GM12878 (cell line): ENCODE measurements around the gene OSBPL10.

Experiments used
- CREM ChIP-seq: IDR thresholded peaks from 2 replicates; pipeline ENCODE4 v1.6.1; 2014; ENCODE audit warnings: antibody characterized with exemption, low read depth
- ESRRA ChIP-seq: IDR thresholded peaks from 2 replicates; pipeline ENCODE4 v1.6.1; 2012; ENCODE audit warnings: mild to moderate bottlenecking, low read length, improper control_type of control experiment
- POLR2AphosphoS5 ChIP-seq: IDR thresholded peaks from 2 replicates; pipeline ENCODE4 v1.6.1; 2011; ENCODE audit warnings: mild to moderate bottlenecking, low read length, inconsistent platforms
- RAD21 ChIP-seq: IDR thresholded peaks from 2 replicates; pipeline ENCODE4 v1.6.1; 2011; ENCODE audit warnings: mild to moderate bottlenecking, low read depth, low read length, moderate library complexity; ENCODE audit not compliant: insufficient read depth
- RAD51 ChIP-seq: fragments of 450-650 bp; IDR thresholded peaks from 2 replicates; pipeline ENCODE4 v1.6.1; 2016; ENCODE audit warnings: moderate library complexity, mild to moderate bottlenecking, inconsistent platforms
- SREBF2 ChIP-seq: IDR thresholded peaks from 2 replicates; pipeline ENCODE4 v1.6.1; 2012; ENCODE audit warnings: mild to moderate bottlenecking, low read length
- TF ChIP-seq, protein P1 (sequence below): fragments of 450-650 bp; IDR thresholded peaks from 2 replicates; pipeline ENCODE4 v1.6.1; 2017; ENCODE audit warnings: mild to moderate bottlenecking

DNA sequence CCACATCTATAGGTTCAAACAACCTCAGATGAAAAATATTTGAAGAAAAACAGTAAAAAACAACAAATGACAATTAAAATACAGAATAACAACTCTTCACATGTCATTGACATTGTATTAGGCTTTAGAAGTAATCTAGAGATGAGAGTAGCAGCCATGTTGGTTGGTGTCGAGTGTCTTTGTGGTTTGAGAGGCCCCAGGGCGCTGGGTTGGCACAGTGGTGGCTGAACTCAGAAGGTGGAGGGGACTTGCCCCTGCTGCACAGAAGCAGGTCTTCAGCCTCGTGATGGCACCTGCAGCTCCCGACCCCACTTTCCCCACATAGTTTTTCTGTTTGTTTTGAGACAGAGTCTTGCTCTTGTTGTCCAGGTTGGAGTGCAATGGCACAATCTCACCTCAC lies 187.2 kb downstream of the OSBPL10 start:
- no peak for TF ChIP-seq SREBF2
- TF ChIP-seq, protein P1, sequence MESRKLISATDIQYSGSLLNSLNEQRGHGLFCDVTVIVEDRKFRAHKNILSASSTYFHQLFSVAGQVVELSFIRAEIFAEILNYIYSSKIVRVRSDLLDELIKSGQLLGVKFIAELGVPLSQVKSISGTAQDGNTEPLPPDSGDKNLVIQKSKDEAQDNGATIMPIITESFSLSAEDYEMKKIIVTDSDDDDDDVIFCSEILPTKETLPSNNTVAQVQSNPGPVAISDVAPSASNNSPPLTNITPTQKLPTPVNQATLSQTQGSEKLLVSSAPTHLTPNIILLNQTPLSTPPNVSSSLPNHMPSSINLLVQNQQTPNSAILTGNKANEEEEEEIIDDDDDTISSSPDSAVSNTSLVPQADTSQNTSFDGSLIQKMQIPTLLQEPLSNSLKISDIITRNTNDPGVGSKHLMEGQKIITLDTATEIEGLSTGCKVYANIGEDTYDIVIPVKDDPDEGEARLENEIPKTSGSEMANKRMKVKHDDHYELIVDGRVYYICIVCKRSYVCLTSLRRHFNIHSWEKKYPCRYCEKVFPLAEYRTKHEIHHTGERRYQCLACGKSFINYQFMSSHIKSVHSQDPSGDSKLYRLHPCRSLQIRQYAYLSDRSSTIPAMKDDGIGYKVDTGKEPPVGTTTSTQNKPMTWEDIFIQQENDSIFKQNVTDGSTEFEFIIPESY, result no peak
- TF ChIP-seq CREM, result no peak
- no peak for TF ChIP-seq RAD21
- TF ChIP-seq ESRRA, result no peak
- no peak for TF ChIP-seq POLR2AphosphoS5
- no peak for TF ChIP-seq RAD51
